Adrenal gland (tissue), 12 donors: ENCODE data around the gene AP2A2. TPM values are rescaled to one million over a fixed set of nuclear protein-coding genes. Genes with fewer than 3 reads are reported as not detected.

Source experiments
- DNase-seq, 7 donors: peaks; one replicate each; pipeline ENCODE4 v3.0.0-alpha.2; 2019 to 2020
- H3K27ac ChIP-seq, 5 donors: fragments of 200-600 bp; sonication (generic) in 4 of 5; 1 replicate in 3 of 5; 2 replicates in 2 of 5; pipeline versions ENCODE4 v1.5.1 to v1.8.0; 2016 to 2020; ENCODE audit warnings: mild to moderate bottlenecking in 1 of 5
- H3K27me3 ChIP-seq: fragments of 200-600 bp; 2 replicates; pipeline ENCODE4 v1.8.0; 2021
- H3K36me3 ChIP-seq, 2 donors: fragments of 200-600 bp; replicated peaks in 1 of 2; 1 replicate in 1 of 2; 2 replicates in 1 of 2; pipeline versions ENCODE4 v1.5.1 to v1.8.0; 2018 to 2022
- H3K4me1 ChIP-seq, 2 donors: fragments of 200-600 bp; replicated peaks in 1 of 2; 1 replicate in 1 of 2; 2 replicates in 1 of 2; pipeline versions ENCODE4 v1.5.1 to v1.8.0; 2018 to 2021
- H3K4me3 ChIP-seq, 4 donors: fragments of 200-600 bp; sonication (generic) in 3 of 4; one replicate each; pipeline ENCODE4 v1.5.1; 2016 to 2018
- H3K9me3 ChIP-seq, 3 donors: fragments of 200-600 bp; sonication (generic) in 1 of 3; replicated peaks in 1 of 3; 1 replicate in 2 of 3; 2 replicates in 1 of 3; pipeline versions ENCODE4 v1.5.1 to v1.8.0; 2016 to 2021
- POLR2A ChIP-seq, 2 donors: fragments of 450-650 bp; IDR thresholded peaks; one replicate each; pipeline ENCODE4 v1.6.1; 2017; ENCODE audit warnings: antibody characterized with exemption in 2 of 2, mild to moderate bottlenecking in 2 of 2, moderate library complexity in 1 of 2
- WGBS, 4 donors: extraction: QIAGEN DNeasy Blood & Tissue Kit in 2 of 4; methylation state at CpG; one replicate each; pipeline versions ENCODE4 v1.1.5 to v1.1.7; 2013 to 2017; 5-methylcytosine and 5-hydroxymethylcytosine counted together
- intact Hi-C, 2 donors: fragments of 100-400 bp; cut with DNase I; formaldehyde crosslinking; loops; one replicate each; pipeline versions ENCODE4 v1.14.1 to v1.15.0; 2022 to 2023
- polyA plus RNA-seq, 3 donors: library from polyadenylated mRNA; stranded (reverse); fragments of 200-250 nt in 2 of 3; fragments of 350-450 nt in 1 of 3; fragmentation: Illumina TruSeq in 1 of 3; extraction: RNeasy Lipid Tissue Mini Kit (QIAGEN cat#74804) in 1 of 3; gene quantifications; one replicate each; pipeline ENCODE4 v1.2.3, GENCODE V29; 2013 to 2014
- total RNA-seq, 9 donors: library from RNA; depleted of rRNA in 4 of 9; stranded (reverse); fragments of >200 nt in 4 of 9; fragments of 120-200 nt in 1 of 9; fragmentation: NEBNext Ultra II Directional in 1 of 9; extraction: Animal tissue kit (Norgen Biotek cat#: 25700) in 1 of 9; gene quantifications; one replicate each; pipeline versions ENCODE4 v1.1.0 to v1.2.4, GENCODE V29; 2013 to 2023
- TF ChIP-seq, protein P1 (sequence below), 6 experiments: fragments of 450-650 bp in 4 of 6; fragments of 200-600 bp in 2 of 6; sonication (generic) in 1 of 6; IDR thresholded peaks; 1 replicate in 5 of 6; 2 replicates in 1 of 6; pipeline versions ENCODE4 v1.5.1 to v1.8.0; 2016 to 2021; ENCODE audit warnings: antibody characterized with exemption in 6 of 6, mild to moderate bottlenecking in 2 of 6, moderate library complexity in 1 of 6
- donor health status: healthy with polysubstance abuse.
- donor health status: Bipolar disorder and iron deficiency.
- donor health status: DM: yes; HTN: yes; CAD: no.
- donor health status: DM: no; HTN: no; CAD: no.
- donor health status: DM: no; HTN: no; CAD: no.
- donor health status: DM: yes; HTN: yes; CAD: no.

Gene AP2A2
- total and polyA plus RNA-seq, 12 donors: 15.3 to 115 (median 73.1) TPM

DNA sequence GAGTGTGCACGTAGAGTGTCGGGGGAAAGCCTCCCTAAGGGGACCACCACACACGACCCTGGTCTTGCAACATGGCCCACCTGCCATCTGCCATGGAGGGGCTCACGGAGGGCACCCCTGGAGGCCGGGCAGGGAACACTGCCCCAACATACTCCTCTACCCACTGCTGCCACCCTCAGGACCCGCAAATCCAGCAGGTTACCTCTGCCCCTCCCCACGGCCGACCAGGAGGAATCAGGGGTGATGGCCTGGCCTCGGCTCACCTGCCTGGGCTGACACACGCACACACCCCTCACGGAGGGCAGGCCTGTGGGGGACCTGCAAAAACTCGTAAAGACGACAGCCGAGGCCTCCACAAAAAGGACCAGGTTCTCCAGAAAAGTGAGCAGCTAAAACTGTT, 45.2 kb upstream of the AP2A2 start:
- DNase-seq: no peak
- no peak for TF ChIP-seq POLR2A (IDR thresholded peaks at IDR 0.05)
- TF ChIP-seq, protein P1, sequence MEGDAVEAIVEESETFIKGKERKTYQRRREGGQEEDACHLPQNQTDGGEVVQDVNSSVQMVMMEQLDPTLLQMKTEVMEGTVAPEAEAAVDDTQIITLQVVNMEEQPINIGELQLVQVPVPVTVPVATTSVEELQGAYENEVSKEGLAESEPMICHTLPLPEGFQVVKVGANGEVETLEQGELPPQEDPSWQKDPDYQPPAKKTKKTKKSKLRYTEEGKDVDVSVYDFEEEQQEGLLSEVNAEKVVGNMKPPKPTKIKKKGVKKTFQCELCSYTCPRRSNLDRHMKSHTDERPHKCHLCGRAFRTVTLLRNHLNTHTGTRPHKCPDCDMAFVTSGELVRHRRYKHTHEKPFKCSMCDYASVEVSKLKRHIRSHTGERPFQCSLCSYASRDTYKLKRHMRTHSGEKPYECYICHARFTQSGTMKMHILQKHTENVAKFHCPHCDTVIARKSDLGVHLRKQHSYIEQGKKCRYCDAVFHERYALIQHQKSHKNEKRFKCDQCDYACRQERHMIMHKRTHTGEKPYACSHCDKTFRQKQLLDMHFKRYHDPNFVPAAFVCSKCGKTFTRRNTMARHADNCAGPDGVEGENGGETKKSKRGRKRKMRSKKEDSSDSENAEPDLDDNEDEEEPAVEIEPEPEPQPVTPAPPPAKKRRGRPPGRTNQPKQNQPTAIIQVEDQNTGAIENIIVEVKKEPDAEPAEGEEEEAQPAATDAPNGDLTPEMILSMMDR (IDR thresholded peaks at IDR 0.05): no peak
- no peaks in the 10 kb centered on the region for H3K9me3 ChIP-seq
- no peak overlapping the region for H3K27ac ChIP-seq
- H3K4me1 ChIP-seq: peaks cover 7 to 8% of the 10 kb centered on the region in 2 donors
- no peaks in the 10 kb centered on the region for H3K36me3 ChIP-seq
- no peaks in the 10 kb centered on the region for H3K27me3 ChIP-seq
- intact Hi-C loops: no loop called here
- no peak overlapping the region for H3K4me3 ChIP-seq
- 85 to 99% (median 91%) methylated on average over 9 to 14 of the region's 14 CpGs for whole genome bisulfite sequencing, 4 donors

DNA sequence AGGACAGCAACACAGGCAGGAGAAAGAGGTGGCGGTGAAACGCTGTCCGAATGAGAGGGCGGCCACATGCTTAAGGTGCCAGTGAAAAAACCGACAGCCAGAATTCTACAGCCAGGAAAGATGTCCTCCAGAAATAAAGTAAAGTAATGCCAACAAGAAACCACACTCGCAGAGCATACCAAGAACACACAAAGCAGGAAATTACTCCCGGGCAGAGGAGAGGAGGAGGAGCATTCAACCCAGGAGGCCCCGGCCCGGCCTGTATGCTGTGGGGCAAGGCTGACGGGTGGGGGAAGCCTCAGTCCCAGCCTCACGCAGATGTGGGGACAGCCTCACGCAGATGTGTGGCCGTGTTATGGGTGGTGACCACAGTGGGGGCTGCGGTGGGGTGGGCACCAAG, 43.1 kb upstream of the AP2A2 start:
- Histone ChIP-seq H3K4me3 (no peak overlapping the region), H3K27me3 (no peaks in the 10 kb centered on the region), H3K36me3 (no peaks in the 10 kb centered on the region), H3K4me1 (no peaks in the 10 kb centered on the region), H3K9me3 (no peaks in the 10 kb centered on the region), H3K27ac (no peak overlapping the region)
- WGBS, 4 donors: 90 to 94% (median 93%) methylated on average over 11 to 14 of the region's 14 CpGs
- intact Hi-C loops: no loop called here
- DNase-seq: no peak
- TF ChIP-seq, protein P1 (IDR thresholded peaks at IDR 0.05): no peak
- no peak for TF ChIP-seq POLR2A (IDR thresholded peaks at IDR 0.05)

DNA sequence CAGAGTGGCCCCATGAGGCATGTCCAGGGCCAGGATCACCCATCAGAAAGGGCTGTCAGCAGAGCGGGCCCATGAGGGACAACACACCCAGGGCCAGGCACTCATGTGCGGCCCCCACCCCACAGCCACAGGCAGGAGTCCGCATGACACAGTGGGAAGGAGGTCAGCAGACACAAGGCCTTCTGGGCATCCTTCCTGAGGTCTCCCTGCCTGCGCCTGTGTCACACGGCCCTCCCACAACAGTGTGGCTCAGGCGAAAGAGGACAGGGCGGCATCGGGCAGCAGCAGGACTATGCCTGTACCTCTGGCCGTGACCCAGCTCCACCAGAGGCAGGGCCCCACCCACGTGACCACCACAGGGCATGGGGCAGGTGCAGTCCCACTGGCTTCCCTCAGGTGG, 42.1 kb upstream of the AP2A2 start:
- TF ChIP-seq, protein P1 (IDR thresholded peaks at IDR 0.05): no peak
- TF ChIP-seq POLR2A (IDR thresholded peaks at IDR 0.05): no peak
- 87 to 95% (median 87%) methylated on average over 7 to 10 of the region's 10 CpGs; no CpG with 5 or more reads in 1 of the 4 donors for WGBS, 4 donors

DNA sequence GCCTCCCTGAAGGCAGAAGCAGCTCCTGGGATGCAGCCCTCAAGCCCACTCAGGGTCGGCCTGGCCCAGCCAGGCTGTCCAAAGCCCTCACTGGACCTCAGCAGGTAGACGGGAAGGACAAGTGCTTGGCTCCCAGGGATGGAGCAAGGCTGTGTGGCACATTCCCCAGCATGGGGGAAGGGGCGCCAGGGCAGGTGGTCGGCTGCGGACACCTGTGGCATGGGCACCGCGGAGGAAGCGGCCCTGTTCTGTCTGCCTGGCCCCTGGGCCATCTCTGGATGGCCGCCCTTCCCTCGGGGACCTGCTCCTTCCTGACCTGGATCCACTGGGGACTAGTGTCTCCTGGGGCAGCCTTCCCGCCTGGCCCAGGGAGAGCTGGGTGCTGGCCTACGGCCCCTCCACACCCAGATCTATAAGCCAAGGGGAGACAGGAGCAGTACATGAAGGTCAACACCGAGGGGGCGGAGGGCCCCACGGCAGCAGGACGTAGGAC, 41.0 kb upstream of the AP2A2 start:
- no peak for TF ChIP-seq POLR2A (IDR thresholded peaks at IDR 0.05)
- TF ChIP-seq, protein P1 (IDR thresholded peaks at IDR 0.05): no peak
- 0 to 88% (median 83%) methylated on average over 1 to 16 of the region's 16 CpGs for WGBS, 4 donors
- intact Hi-C loops: no loop called here
- DNase-seq: no peak
- H3K4me3 ChIP-seq: no peak overlapping the region
- H3K27me3 ChIP-seq: no peaks in the 10 kb centered on the region
- H3K4me1 ChIP-seq: no peaks in the 10 kb centered on the region
- H3K27ac ChIP-seq: no peak overlapping the region
- no peaks in the 10 kb centered on the region for H3K36me3 ChIP-seq
- H3K9me3 ChIP-seq: no peaks in the 10 kb centered on the region

More for the DNA sequence above, 42.1 kb upstream of the AP2A2 start:
- no peaks in the 10 kb centered on the region for H3K27me3 ChIP-seq
- no peaks in the 10 kb centered on the region for H3K36me3 ChIP-seq
- H3K4me1 ChIP-seq: no peaks in the 10 kb centered on the region
- DNase-seq: no peak
- no peak overlapping the region for H3K27ac ChIP-seq
- H3K4me3 ChIP-seq: no peak overlapping the region
- intact Hi-C loops: no loop called here
- H3K9me3 ChIP-seq: no peaks in the 10 kb centered on the region
